Hepatocyte (in vitro differentiated cells): Measurements from ENCODE around the gene CXCL5. TPM values are rescaled to one million over a fixed set of nuclear protein-coding genes. Genes with fewer than 3 reads are reported as not detected.

Experiments
- DNase-seq: peaks from one replicate; pipeline ENCODE4 v3.0.0-alpha.2; 2016; ENCODE audit warnings: low spot score
- H2AFZ ChIP-seq: fragments of 200-600 bp; sonication (generic); 2 replicates; pipeline ENCODE4 v1.6.0; 2016; ENCODE audit warnings: antibody characterized with exemption, mild to moderate bottlenecking
- H3K27ac ChIP-seq: fragments of 200-600 bp; sonication (generic); 2 replicates; pipeline ENCODE4 v1.5.1; 2016; ENCODE audit warnings: mild to moderate bottlenecking
- H3K27me3 ChIP-seq: fragments of 200-600 bp; sonication (generic); 2 replicates; pipeline ENCODE4 v1.6.1; 2016
- H3K36me3 ChIP-seq: fragments of 200-600 bp; sonication (generic); replicated peaks from 2 replicates; pipeline ENCODE4 v1.5.1; 2016; ENCODE audit warnings: low read depth; ENCODE audit not compliant: insufficient read depth
- H3K4me1 ChIP-seq: fragments of 200-600 bp; sonication (generic); 2 replicates; pipeline ENCODE4 v1.5.1; 2016; ENCODE audit warnings: mild to moderate bottlenecking, moderate library complexity; ENCODE audit not compliant: insufficient read depth
- H3K4me2 ChIP-seq: fragments of 200-600 bp; sonication (generic); 2 replicates; pipeline ENCODE4 v1.6.0; 2016
- H3K4me3 ChIP-seq: fragments of 200-600 bp; sonication (generic); 2 replicates; pipeline ENCODE4 v1.5.1; 2016; ENCODE audit warnings: mild to moderate bottlenecking
- H3K79me2 ChIP-seq: fragments of 200-600 bp; sonication (generic); 2 replicates; pipeline ENCODE4 v1.6.0; 2017; ENCODE audit warnings: mild to moderate bottlenecking
- H3K9me2 ChIP-seq: fragments of 200-600 bp; sonication (generic); replicated peaks from 2 replicates; pipeline ENCODE4 v1.6.0; 2017; ENCODE audit warnings: mild to moderate bottlenecking; ENCODE audit not compliant: insufficient read depth
- H3K9me3 ChIP-seq: fragments of 200-600 bp; sonication (generic); 2 replicates; pipeline ENCODE4 v1.5.1; 2016; ENCODE audit warnings: low read depth, mild to moderate bottlenecking
- H4K20me1 ChIP-seq: fragments of 200-600 bp; sonication (generic); 2 replicates; pipeline ENCODE4 v1.6.0; 2016; ENCODE audit warnings: mild to moderate bottlenecking; ENCODE audit not compliant: insufficient read depth, poor library complexity, severe bottlenecking
- CTCF ChIP-seq: fragments of 200-600 bp; sonication (generic); IDR thresholded peaks from 2 replicates; pipeline ENCODE4 v1.5.1; 2016; ENCODE audit warnings: antibody characterized with exemption, mild to moderate bottlenecking; ENCODE audit not compliant: poor library complexity
- EZH2 ChIP-seq: fragments of 200-600 bp; sonication (generic); IDR thresholded peaks from 2 replicates; pipeline ENCODE4 v1.6.1; 2016; ENCODE audit warnings: antibody characterized with exemption, mild to moderate bottlenecking, borderline replicate concordance
- EZH2phosphoT487 ChIP-seq: fragments of 200-600 bp; sonication (generic); IDR thresholded peaks from one replicate; pipeline ENCODE4 v1.6.1; 2018; ENCODE audit warnings: antibody characterized with exemption, mild to moderate bottlenecking, low read depth, moderate library complexity; ENCODE audit not compliant: unreplicated experiment, severe bottlenecking
- WGBS: methylation state at CpG from one replicate; pipeline ENCODE4 v1.1.6; 2016; ENCODE audit warnings: low lambda C conversion rate; ENCODE audit errors: missing lambda C conversion rate; 5-methylcytosine and 5-hydroxymethylcytosine counted together
- polyA plus RNA-seq: library from polyadenylated mRNA; unstranded; fragments of >200 nt; fragmentation: Nextera tagmentation; extraction: Ambion mirVana; gene quantifications from 2 replicates; pipeline ENCODE4 v1.2.1, GENCODE V29; 2016
- total RNA-seq: library from RNA; depleted of rRNA; stranded (reverse); fragments of >200 nt; gene quantifications from 2 replicates; pipeline ENCODE4 v1.2.3, GENCODE V29; 2014

Gene CXCL5
- 27.7 and 31.9 TPM in 2 replicates for total RNA-seq
- polyA plus RNA-seq, result 22.4 and 31.3 TPM in 2 replicates

DNA sequence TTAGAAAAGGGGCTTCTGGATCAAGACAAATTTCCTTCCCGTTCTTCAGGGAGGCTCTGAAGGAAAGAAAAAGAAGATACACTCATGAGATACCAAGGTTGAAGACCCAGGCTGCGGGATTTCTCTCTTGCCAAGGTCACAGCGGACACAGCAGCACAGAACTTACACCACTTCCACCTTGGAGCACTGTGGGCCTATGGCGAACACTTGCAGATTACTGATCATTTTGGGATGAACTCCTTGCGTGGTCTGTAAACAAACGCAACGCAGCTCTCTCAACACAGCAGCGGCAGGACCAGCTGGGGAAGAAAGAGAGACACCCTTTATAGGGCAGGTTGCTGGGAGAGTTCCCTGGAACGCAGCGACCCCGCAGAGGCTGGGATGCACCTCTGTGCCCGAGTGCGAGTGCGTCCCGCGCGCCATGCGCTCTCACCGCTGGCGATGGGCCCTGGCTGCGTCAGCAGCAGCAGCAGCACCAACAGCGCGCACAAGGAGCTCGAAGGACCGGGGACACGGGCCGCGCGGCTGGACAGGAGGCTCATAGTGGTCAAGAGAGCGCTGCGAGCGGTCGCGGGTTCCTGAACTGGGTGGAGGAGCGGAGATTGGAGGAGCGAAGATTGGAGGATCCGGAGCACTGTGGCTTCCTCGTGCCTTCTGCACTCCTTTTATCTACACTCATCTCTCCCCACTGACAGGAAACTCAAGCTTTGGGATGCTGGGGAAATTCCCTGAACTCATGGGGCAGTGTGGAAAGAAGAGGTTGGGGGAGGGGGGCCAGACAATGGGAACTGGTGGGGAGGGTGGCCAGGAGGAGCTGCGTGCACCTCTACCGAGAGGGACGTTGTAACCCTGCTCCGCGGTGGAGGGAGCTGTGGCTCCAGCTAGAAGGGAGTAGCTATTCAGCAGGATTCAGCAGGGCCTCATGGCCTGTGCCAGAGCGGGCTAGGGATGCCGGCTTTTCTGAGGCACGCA is at the start of gene CXCL5:
Gene CXCL5, minus strand, starts transcription at position 638 of the 972 bp plus-strand sequence. Its CDS starts 96 bp downstream, at position 542.
- H2AFZ ChIP-seq, result peak within 1 kb of the TSS; percentile 55
- peaks cover 8% of the 10 kb centered on the region for H3K4me1 ChIP-seq
- no peaks in the 10 kb centered on the region for H3K9me2 ChIP-seq
- H3K79me2 ChIP-seq, result no peaks in the 10 kb centered on the region
- H3K36me3 ChIP-seq, result no peaks in the 10 kb centered on the region
- peak; percentile 68 for DNase-seq
- peak within 1 kb of the TSS; percentile 86 for H3K4me2 ChIP-seq
- H4K20me1 ChIP-seq, result no peaks in the 10 kb centered on the region
- peak within 1 kb of the TSS; percentile 27 for H3K4me3 ChIP-seq
- WGBS, result 11% methylated on average over 43 of the region's 46 CpGs
- peak within 1 kb of the TSS; percentile 30 for H3K27ac ChIP-seq
- peaks cover 16% of the 10 kb centered on the region for H3K27me3 ChIP-seq
- no peak for TF ChIP-seq CTCF
- TF ChIP-seq EZH2, result peak; percentile 21
- H3K9me3 ChIP-seq, result no peaks in the 10 kb centered on the region

GRCh38 chr4:74047152-74047551 is 48.7 kb upstream of the CXCL5 start:
- no peaks in the 10 kb centered on the region for H3K79me2 ChIP-seq
- WGBS, result 79% methylated on average over 1 of the region's 1 CpG

GRCh38 chr4:74045772-74046171 is 47.3 kb upstream of the CXCL5 start:
- no peak for TF ChIP-seq EZH2phosphoT487
- TF ChIP-seq EZH2, result no peak
- no peak for TF ChIP-seq CTCF
- Histone ChIP-seq H3K9me2 (no peaks in the 10 kb centered on the region), H4K20me1 (no peaks in the 10 kb centered on the region), H3K27ac (no peak overlapping the region), H3K4me2 (no peak overlapping the region), H2AFZ (no peak overlapping the region), H3K79me2 (no peaks in the 10 kb centered on the region), H3K9me3 (no peaks in the 10 kb centered on the region), H3K36me3 (no peaks in the 10 kb centered on the region), H3K4me1 (no peaks in the 10 kb centered on the region), H3K4me3 (no peak overlapping the region), H3K27me3 (no peaks in the 10 kb centered on the region)
- WGBS, result 84% methylated on average over 2 of the region's 2 CpGs
- DNase-seq, result no peak

More at GRCh38 chr4:74047152-74047551, 48.7 kb upstream of the CXCL5 start:
- no peaks in the 10 kb centered on the region for H3K9me3 ChIP-seq
- H4K20me1 ChIP-seq, result no peaks in the 10 kb centered on the region
- no peaks in the 10 kb centered on the region for H3K9me2 ChIP-seq
- DNase-seq, result no peak
- H2AFZ ChIP-seq, result no peak overlapping the region
- no peak overlapping the region for H3K4me3 ChIP-seq
- H3K4me1 ChIP-seq, result no peaks in the 10 kb centered on the region
- no peaks in the 10 kb centered on the region for H3K36me3 ChIP-seq
- H3K27me3 ChIP-seq, result no peaks in the 10 kb centered on the region
- TF ChIP-seq CTCF (no peak), EZH2 (no peak), EZH2phosphoT487 (no peak)
- H3K4me2 ChIP-seq, result no peak overlapping the region
- H3K27ac ChIP-seq, result no peak overlapping the region
